ENCODE measurements around the gene CLMP.

DNA sequence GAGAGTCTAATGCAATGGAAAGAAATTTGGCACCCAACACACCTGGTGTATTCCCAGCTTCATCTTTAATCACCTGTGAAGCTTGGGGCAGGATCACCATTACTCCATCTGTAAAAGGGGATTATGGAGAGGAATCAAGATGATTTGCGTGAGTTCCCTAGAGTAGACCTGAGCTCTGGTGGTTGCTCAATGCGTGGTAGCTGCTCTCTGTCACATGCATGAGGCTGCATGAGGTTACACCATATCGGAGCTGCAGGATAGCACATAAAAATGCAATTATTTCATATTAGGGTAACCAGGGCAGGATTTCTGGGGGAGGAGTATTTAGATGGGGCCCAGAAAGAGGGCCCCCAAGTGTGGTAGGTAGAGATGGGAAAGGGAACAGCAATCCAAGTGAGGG is 35.3 kb upstream of the CLMP start:
- TF ChIP-seq, protein P1, sequence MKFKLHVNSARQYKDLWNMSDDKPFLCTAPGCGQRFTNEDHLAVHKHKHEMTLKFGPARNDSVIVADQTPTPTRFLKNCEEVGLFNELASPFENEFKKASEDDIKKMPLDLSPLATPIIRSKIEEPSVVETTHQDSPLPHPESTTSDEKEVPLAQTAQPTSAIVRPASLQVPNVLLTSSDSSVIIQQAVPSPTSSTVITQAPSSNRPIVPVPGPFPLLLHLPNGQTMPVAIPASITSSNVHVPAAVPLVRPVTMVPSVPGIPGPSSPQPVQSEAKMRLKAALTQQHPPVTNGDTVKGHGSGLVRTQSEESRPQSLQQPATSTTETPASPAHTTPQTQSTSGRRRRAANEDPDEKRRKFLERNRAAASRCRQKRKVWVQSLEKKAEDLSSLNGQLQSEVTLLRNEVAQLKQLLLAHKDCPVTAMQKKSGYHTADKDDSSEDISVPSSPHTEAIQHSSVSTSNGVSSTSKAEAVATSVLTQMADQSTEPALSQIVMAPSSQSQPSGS (tag by site-specific recombination; IDR thresholded peaks at IDR 0.05; ENCODE audit: low read depth), result no peak
- TF ChIP-seq, protein P2, sequence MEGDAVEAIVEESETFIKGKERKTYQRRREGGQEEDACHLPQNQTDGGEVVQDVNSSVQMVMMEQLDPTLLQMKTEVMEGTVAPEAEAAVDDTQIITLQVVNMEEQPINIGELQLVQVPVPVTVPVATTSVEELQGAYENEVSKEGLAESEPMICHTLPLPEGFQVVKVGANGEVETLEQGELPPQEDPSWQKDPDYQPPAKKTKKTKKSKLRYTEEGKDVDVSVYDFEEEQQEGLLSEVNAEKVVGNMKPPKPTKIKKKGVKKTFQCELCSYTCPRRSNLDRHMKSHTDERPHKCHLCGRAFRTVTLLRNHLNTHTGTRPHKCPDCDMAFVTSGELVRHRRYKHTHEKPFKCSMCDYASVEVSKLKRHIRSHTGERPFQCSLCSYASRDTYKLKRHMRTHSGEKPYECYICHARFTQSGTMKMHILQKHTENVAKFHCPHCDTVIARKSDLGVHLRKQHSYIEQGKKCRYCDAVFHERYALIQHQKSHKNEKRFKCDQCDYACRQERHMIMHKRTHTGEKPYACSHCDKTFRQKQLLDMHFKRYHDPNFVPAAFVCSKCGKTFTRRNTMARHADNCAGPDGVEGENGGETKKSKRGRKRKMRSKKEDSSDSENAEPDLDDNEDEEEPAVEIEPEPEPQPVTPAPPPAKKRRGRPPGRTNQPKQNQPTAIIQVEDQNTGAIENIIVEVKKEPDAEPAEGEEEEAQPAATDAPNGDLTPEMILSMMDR (tag by site-specific recombination; IDR thresholded peaks at IDR 0.05), result no peak
- TF ChIP-seq, protein P3, sequence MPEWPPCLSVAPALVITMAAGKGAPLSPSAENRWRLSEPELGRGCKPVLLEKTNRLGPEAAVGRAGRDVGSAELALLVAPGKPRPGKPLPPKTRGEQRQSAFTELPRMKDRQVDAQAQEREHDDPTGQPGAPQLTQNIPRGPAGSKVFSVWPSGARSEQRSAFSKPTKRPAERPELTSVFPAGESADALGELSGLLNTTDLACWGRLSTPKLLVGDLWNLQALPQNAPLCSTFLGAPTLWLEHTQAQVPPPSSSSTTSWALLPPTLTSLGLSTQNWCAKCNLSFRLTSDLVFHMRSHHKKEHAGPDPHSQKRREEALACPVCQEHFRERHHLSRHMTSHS (tag by site-specific recombination; IDR thresholded peaks at IDR 0.05), result no peak
- TF ChIP-seq, protein P4, sequence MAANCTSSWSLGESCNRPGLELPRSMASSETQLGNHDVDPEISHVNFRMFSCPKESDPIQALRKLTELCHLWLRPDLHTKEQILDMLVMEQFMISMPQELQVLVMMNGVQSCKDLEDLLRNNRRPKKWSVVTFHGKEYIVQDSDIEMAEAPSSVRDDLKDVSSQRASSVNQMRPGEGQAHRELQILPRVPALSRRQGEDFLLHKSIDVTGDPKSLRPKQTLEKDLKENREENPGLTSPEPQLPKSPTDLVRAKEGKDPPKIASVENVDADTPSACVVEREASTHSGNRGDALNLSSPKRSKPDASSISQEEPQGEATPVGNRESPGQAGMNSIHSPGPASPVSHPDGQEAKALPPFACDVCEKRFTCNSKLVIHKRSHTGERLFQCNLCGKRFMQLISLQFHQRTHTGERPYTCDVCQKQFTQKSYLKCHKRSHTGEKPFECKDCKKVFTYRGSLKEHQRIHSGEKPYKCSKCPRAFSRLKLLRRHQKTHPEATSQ (tag by site-specific recombination; IDR thresholded peaks at IDR 0.05), result no peak
- TF ChIP-seq ZSCAN30 (tag by site-specific recombination; IDR thresholded peaks at IDR 0.05) (no peak), ZNF157 (tag by site-specific recombination; IDR thresholded peaks at IDR 0.05) (no peak), ZNF510 (tag by site-specific recombination; IDR thresholded peaks at IDR 0.05; ENCODE audit: insufficient replicate concordance) (no peak), ZNF24 (tag by site-specific recombination; IDR thresholded peaks at IDR 0.05) (no peak), HOXA7 (CRISPR knock-in tag; IDR thresholded peaks at IDR 0.05; ENCODE audit: borderline replicate concordance) (no peak), ZNF140 (tag by site-specific recombination; IDR thresholded peaks at IDR 0.05) (no peak), BCL11B (tag by site-specific recombination; IDR thresholded peaks at IDR 0.05; ENCODE audit: low read depth) (no peak), ZNF274 (IDR thresholded peaks at IDR 0.05; ENCODE audit: low read length) (no peak), ZNF274 (tag by site-specific recombination; IDR thresholded peaks at IDR 0.05; ENCODE audit: borderline replicate concordance) (no peak)
